Vagina (tissue), 2 donors: ENCODE data around the gene PYGM.

Source experiments
- POLR2A ChIP-seq, 2 donors: fragments of 450-650 bp; IDR thresholded peaks; one replicate each; pipeline ENCODE4 v1.6.1; 2017; ENCODE audit warnings: antibody characterized with exemption in 2 of 2, mild to moderate bottlenecking in 2 of 2, moderate library complexity in 2 of 2
- POLR2AphosphoS5 ChIP-seq, 2 donors: sonication (generic); formaldehyde crosslinking; IDR thresholded peaks; one replicate each; pipeline ENCODE4 v1.9.0; 2017; ENCODE audit warnings: antibody characterized with exemption in 2 of 2, mild to moderate bottlenecking in 2 of 2, low read depth in 1 of 2; ENCODE audit not compliant: insufficient read depth in 1 of 2
- TF ChIP-seq, protein P1 (sequence below), 3 experiments: fragments of 450-650 bp in 2 of 3; fragments of 200-600 bp in 1 of 3; sonication (generic) in 1 of 3; IDR thresholded peaks; one replicate each; pipeline ENCODE4 v1.5.1; 2017 to 2019; ENCODE audit warnings: antibody characterized with exemption in 3 of 3, mild to moderate bottlenecking in 2 of 3, moderate library complexity in 2 of 3

DNA sequence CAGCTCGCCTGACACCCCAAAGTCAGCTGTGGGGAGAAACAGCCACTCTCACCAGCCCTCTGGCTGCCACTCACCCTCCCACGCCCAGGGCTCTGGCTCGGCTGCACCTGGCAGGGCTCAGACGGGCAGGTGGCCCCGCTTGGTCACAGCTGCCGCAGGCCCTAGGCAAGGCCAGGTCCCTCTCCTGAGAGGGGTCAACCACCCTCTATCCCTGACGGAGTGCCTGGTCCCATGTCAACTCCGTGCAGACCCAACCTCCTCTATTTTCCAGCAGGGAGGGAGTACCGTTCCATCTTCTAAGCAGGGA lies 41.3 kb upstream of the PYGM start:
- TF ChIP-seq, protein P1, sequence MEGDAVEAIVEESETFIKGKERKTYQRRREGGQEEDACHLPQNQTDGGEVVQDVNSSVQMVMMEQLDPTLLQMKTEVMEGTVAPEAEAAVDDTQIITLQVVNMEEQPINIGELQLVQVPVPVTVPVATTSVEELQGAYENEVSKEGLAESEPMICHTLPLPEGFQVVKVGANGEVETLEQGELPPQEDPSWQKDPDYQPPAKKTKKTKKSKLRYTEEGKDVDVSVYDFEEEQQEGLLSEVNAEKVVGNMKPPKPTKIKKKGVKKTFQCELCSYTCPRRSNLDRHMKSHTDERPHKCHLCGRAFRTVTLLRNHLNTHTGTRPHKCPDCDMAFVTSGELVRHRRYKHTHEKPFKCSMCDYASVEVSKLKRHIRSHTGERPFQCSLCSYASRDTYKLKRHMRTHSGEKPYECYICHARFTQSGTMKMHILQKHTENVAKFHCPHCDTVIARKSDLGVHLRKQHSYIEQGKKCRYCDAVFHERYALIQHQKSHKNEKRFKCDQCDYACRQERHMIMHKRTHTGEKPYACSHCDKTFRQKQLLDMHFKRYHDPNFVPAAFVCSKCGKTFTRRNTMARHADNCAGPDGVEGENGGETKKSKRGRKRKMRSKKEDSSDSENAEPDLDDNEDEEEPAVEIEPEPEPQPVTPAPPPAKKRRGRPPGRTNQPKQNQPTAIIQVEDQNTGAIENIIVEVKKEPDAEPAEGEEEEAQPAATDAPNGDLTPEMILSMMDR (IDR thresholded peaks at IDR 0.05), result no peak
- no peak for TF ChIP-seq POLR2AphosphoS5 (IDR thresholded peaks at IDR 0.05; ENCODE audit: insufficient read depth in 1 of 2, low read depth in 1 of 2)
- TF ChIP-seq POLR2A (IDR thresholded peaks at IDR 0.05), result no peak
